Panc1 (cell line): ENCODE data around the gene MC4R.

Experiments used
- POLR2AphosphoS5 ChIP-seq: IDR thresholded peaks from 2 replicates; pipeline ENCODE4 v1.6.1; 2012; ENCODE audit warnings: mild to moderate bottlenecking, low read depth, low read length, moderate library complexity
- SIN3A ChIP-seq: IDR thresholded peaks from 2 replicates; pipeline ENCODE4 v1.6.1; 2012; ENCODE audit warnings: low read depth, mild to moderate bottlenecking, low read length, moderate library complexity, borderline replicate concordance; ENCODE audit not compliant: insufficient read depth
- TCF7L2 ChIP-seq: IDR thresholded peaks from 2 replicates; pipeline ENCODE4 v1.6.1; 2011; ENCODE audit warnings: mild to moderate bottlenecking, low read depth, low read length, inconsistent platforms
- TF ChIP-seq, protein P1 (sequence below): fragments of 450-650 bp; IDR thresholded peaks from 2 replicates; pipeline ENCODE4 v1.5.1; 2017; ENCODE audit warnings: mild to moderate bottlenecking
- TF ChIP-seq, protein P2 (sequence below), 2 experiments: IDR thresholded peaks; 2 replicates each; pipeline ENCODE4 v1.6.1; 2011 to 2012; ENCODE audit warnings: low read depth in 2 of 2, control low read depth in 1 of 2, low read length in 1 of 2, mild to moderate bottlenecking in 1 of 2, moderate library complexity in 1 of 2; ENCODE audit not compliant: insufficient read depth in 1 of 2

- TF ChIP-seq, protein P1, sequence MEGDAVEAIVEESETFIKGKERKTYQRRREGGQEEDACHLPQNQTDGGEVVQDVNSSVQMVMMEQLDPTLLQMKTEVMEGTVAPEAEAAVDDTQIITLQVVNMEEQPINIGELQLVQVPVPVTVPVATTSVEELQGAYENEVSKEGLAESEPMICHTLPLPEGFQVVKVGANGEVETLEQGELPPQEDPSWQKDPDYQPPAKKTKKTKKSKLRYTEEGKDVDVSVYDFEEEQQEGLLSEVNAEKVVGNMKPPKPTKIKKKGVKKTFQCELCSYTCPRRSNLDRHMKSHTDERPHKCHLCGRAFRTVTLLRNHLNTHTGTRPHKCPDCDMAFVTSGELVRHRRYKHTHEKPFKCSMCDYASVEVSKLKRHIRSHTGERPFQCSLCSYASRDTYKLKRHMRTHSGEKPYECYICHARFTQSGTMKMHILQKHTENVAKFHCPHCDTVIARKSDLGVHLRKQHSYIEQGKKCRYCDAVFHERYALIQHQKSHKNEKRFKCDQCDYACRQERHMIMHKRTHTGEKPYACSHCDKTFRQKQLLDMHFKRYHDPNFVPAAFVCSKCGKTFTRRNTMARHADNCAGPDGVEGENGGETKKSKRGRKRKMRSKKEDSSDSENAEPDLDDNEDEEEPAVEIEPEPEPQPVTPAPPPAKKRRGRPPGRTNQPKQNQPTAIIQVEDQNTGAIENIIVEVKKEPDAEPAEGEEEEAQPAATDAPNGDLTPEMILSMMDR = no peak
- TF ChIP-seq, protein P2, sequence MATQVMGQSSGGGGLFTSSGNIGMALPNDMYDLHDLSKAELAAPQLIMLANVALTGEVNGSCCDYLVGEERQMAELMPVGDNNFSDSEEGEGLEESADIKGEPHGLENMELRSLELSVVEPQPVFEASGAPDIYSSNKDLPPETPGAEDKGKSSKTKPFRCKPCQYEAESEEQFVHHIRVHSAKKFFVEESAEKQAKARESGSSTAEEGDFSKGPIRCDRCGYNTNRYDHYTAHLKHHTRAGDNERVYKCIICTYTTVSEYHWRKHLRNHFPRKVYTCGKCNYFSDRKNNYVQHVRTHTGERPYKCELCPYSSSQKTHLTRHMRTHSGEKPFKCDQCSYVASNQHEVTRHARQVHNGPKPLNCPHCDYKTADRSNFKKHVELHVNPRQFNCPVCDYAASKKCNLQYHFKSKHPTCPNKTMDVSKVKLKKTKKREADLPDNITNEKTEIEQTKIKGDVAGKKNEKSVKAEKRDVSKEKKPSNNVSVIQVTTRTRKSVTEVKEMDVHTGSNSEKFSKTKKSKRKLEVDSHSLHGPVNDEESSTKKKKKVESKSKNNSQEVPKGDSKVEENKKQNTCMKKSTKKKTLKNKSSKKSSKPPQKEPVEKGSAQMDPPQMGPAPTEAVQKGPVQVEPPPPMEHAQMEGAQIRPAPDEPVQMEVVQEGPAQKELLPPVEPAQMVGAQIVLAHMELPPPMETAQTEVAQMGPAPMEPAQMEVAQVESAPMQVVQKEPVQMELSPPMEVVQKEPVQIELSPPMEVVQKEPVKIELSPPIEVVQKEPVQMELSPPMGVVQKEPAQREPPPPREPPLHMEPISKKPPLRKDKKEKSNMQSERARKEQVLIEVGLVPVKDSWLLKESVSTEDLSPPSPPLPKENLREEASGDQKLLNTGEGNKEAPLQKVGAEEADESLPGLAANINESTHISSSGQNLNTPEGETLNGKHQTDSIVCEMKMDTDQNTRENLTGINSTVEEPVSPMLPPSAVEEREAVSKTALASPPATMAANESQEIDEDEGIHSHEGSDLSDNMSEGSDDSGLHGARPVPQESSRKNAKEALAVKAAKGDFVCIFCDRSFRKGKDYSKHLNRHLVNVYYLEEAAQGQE (IDR thresholded peaks at IDR 0.05; ENCODE audit: insufficient read depth in 1 of 2, low read depth in 2 of 2, low read length in 1 of 2) = no peak
- TF ChIP-seq POLR2AphosphoS5 = no peak
- no peak for TF ChIP-seq SIN3A
- TF ChIP-seq TCF7L2 = no peak
These were observed at the start of gene MC4R for GRCh38 chr18:60372596-60372995.
